Activated CD4-positive, alpha-beta T cell treated with anti-CD3 and anti-CD28 coated beads for 24 hours (primary cell): ENCODE data around the gene TTYH2.
"Not testable (repeated sequence)": the region's sequence is repeated elsewhere in the genome, so short reads cannot be mapped to it uniquely, and the experiment has no call there.

Experiments used
- DNase-seq, 2 donors: peaks; one replicate each; pipeline ENCODE4 v3.0.0-alpha.2; 2020; ENCODE audit warnings: low read depth in 2 of 2

The TTYH2 gene

GRCh38 chr17:74267054-74267453 is 53.7 kb downstream of the TTYH2 start:
- DNase-seq, result not testable (repeated sequence)

GRCh38 chr17:74267579-74267978 is 54.2 kb downstream of the TTYH2 start:
- DNase-seq, result no peak

- DNase-seq, result no peak
Measured at GRCh38 chr17:74267987-74268499, 54.7 kb downstream of the TTYH2 start.

GRCh38 chr17:74268558-74268957 is 55.2 kb downstream of the TTYH2 start:
- no peak for DNase-seq

- no peak for DNase-seq
Measured at GRCh38 chr17:74270333-74270732, 57.0 kb downstream of the TTYH2 start.

GRCh38 chr17:74271281-74271680 is 57.9 kb downstream of the TTYH2 start:
- DNase-seq, result no peak

- DNase-seq, result no peak
Measured at GRCh38 chr17:74271901-74272561, 58.7 kb downstream of the TTYH2 start.

- no peak for DNase-seq
Measured at GRCh38 chr17:74272731-74273201, 59.4 kb downstream of the TTYH2 start.

GRCh38 chr17:74274060-74274708 is 60.8 kb downstream of the TTYH2 start, which contains the start of gene DNAI2:
TSS of gene DNAI2 (plus strand) at chr17:74274234. CDS start at chr17:74281818, 7,584 bp downstream.
- no peak for DNase-seq

- no peak for DNase-seq
Measured at GRCh38 chr17:74274709-74275340, 61.5 kb downstream of the TTYH2 start.

- no peak for DNase-seq
Measured at GRCh38 chr17:74276051-74276476, 62.7 kb downstream of the TTYH2 start.

- no peak for DNase-seq
Measured at GRCh38 chr17:74276541-74277009, 63.2 kb downstream of the TTYH2 start.

GRCh38 chr17:74277935-74278334 is 64.6 kb downstream of the TTYH2 start:
- DNase-seq, result no peak

- DNase-seq, result not testable (repeated sequence)
Measured at GRCh38 chr17:74279617-74280016, 66.2 kb downstream of the TTYH2 start.

GRCh38 chr17:74280093-74280513 is 66.7 kb downstream of the TTYH2 start:
- peak in 1 of 2 donors; percentile 48 for DNase-seq

- DNase-seq, result no peak
Measured at GRCh38 chr17:74281799-74282198, 68.4 kb downstream of the TTYH2 start.

- not testable (repeated sequence) for DNase-seq
Measured at GRCh38 chr17:74282274-74282586, 68.9 kb downstream of the TTYH2 start.

- peak; percentile 18 to 50 for DNase-seq
Measured at GRCh38 chr17:74282587-74283370, 69.4 kb downstream of the TTYH2 start.

GRCh38 chr17:74283371-74283673 is 70.0 kb downstream of the TTYH2 start:
- no peak for DNase-seq

GRCh38 chr17:74287031-74287602 is 73.7 kb downstream of the TTYH2 start:
- no peak for DNase-seq

GRCh38 chr17:74288785-74289184 is 75.4 kb downstream of the TTYH2 start:
- no peak for DNase-seq

- DNase-seq, result no peak
Measured at GRCh38 chr17:74289688-74290087, 76.3 kb downstream of the TTYH2 start.
